ENCODE measurements around the gene NEUROD2. TPM values are rescaled to one million over a fixed set of nuclear protein-coding genes. Genes with fewer than 3 reads are reported as not detected.

The NEUROD2 gene
- total RNA-seq, 1 experiment from 2014 or later = 0.02 TPM

- DNase-seq (ENCODE audit: low spot score) = no peak
Observed at GRCh38 chr17:39580082-39580468, 27.6 kb downstream of the NEUROD2 start.

GRCh38 chr17:39579318-39580081 is 28.2 kb downstream of the NEUROD2 start:
- DNase-seq (ENCODE audit: low spot score) = no peak

- no peak for DNase-seq (ENCODE audit: low spot score)
Observed at GRCh38 chr17:39578272-39578671, 29.4 kb downstream of the NEUROD2 start.

GRCh38 chr17:39576187-39576586 is 31.5 kb downstream of the NEUROD2 start:
- DNase-seq (ENCODE audit: low spot score) = no peak

- DNase-seq (ENCODE audit: low spot score) = peak; percentile 26
Observed at GRCh38 chr17:39573447-39574298, 34.0 kb downstream of the NEUROD2 start.

GRCh38 chr17:39572121-39572520 is 35.6 kb downstream of the NEUROD2 start:
- DNase-seq (ENCODE audit: low spot score) = no peak

GRCh38 chr17:39569126-39569525 is 38.6 kb downstream of the NEUROD2 start:
- no peak for DNase-seq (ENCODE audit: low spot score)

- no peak for DNase-seq (ENCODE audit: low spot score)
Observed at GRCh38 chr17:39568702-39569101, 39.0 kb downstream of the NEUROD2 start.

GRCh38 chr17:39566094-39566850 is 41.4 kb downstream of the NEUROD2 start:
- no peak for DNase-seq (ENCODE audit: low spot score)

- no peak for DNase-seq (ENCODE audit: low spot score)
Observed at GRCh38 chr17:39564211-39564848, 43.4 kb downstream of the NEUROD2 start.

GRCh38 chr17:39563476-39563875 is 44.2 kb downstream of the NEUROD2 start:
- no peak for DNase-seq (ENCODE audit: low spot score)

- no peak for DNase-seq (ENCODE audit: low spot score)
Observed at GRCh38 chr17:39562976-39563375, 44.7 kb downstream of the NEUROD2 start.

- no peak for DNase-seq (ENCODE audit: low spot score)
Observed at GRCh38 chr17:39562395-39562794, 45.3 kb downstream of the NEUROD2 start.

GRCh38 chr17:39556423-39556822 is 51.3 kb downstream of the NEUROD2 start:
- DNase-seq (ENCODE audit: low spot score) = no peak

GRCh38 chr17:39555368-39555767 is 52.4 kb downstream of the NEUROD2 start:
- DNase-seq (ENCODE audit: low spot score) = no peak

Other genes starting within 250 kb of the NEUROD2 start
- 8.2 and 9.9 TPM in 2 replicates for gene FBXL20, start 206.3 kb downstream of the NEUROD2 start, total RNA-seq (2014; rRNA removed; shearing (Covaris generic))
- gene MED1, start 156.7 kb downstream of the NEUROD2 start, total RNA-seq (2014; rRNA removed; shearing (Covaris generic)) = 12.8 and 14.2 TPM in 2 replicates
- 15.5 and 16.4 TPM in 2 replicates for gene CDK12, start 146.4 kb downstream of the NEUROD2 start, total RNA-seq (2014; rRNA removed; shearing (Covaris generic))
- gene PPP1R1B, start 19.0 kb upstream of the NEUROD2 start, total RNA-seq (2014; rRNA removed; shearing (Covaris generic)) = not detected in 2 replicates
- gene STARD3, start 29.2 kb upstream of the NEUROD2 start, total RNA-seq (2014; rRNA removed; shearing (Covaris generic)) = 20.7 and 22.9 TPM in 2 replicates
- gene TCAP, start 57.4 kb upstream of the NEUROD2 start, total RNA-seq (2014; rRNA removed; shearing (Covaris generic)) = 0.81 TPM in 1 of 2 replicates, not detected in the other
- not detected in 2 replicates for gene PNMT, start 60.5 kb upstream of the NEUROD2 start, total RNA-seq (2014; rRNA removed; shearing (Covaris generic))
- gene PGAP3, start 80.1 kb upstream of the NEUROD2 start, total RNA-seq (2014; rRNA removed; shearing (Covaris generic)) = 10.9 and 11.4 TPM in 2 replicates
- gene ERBB2, start 92.1 kb upstream of the NEUROD2 start, total RNA-seq (2014; rRNA removed; shearing (Covaris generic)) = 10.1 and 18.5 TPM in 2 replicates
- gene MIEN1, start 122.6 kb upstream of the NEUROD2 start, total RNA-seq (2014; rRNA removed; shearing (Covaris generic)) = 91.9 and 99.5 TPM in 2 replicates
- 0.41 TPM in 1 of 2 replicates, not detected in the other for gene GRB7, start 130.0 kb upstream of the NEUROD2 start, total RNA-seq (2014; rRNA removed; shearing (Covaris generic))